GM13977 (cell line): ENCODE data around the gene AKR1C2.
"Not testable (repeated sequence)": the region's sequence is repeated elsewhere in the genome, so short reads cannot be mapped to it uniquely, and the experiment has no call there.

Source experiments
- DNase-seq: peaks from one replicate; pipeline ENCODE4 v3.0.0; 2012; ENCODE audit warnings: low spot score
- in situ Hi-C: fragments of 300-500 bp; cut with MboI; formaldehyde crosslinking; loops from one replicate; pipeline ENCODE4 v1.12.0; 2022; ENCODE audit warnings: low sequenced_read_pairs, low pct_unique_long_range_greater_than_20kb, mixed read lengths, inconsistent platforms; ENCODE audit not compliant: unreplicated experiment
- TF ChIP-seq, protein P1 (sequence below): IDR thresholded peaks from 2 replicates; pipeline ENCODE4 v1.5.1; 2012; ENCODE audit warnings: mild to moderate bottlenecking, control low read depth; ENCODE audit not compliant: insufficient read depth; ENCODE audit errors: extremely low read depth, missing control alignments

The AKR1C2 gene

GRCh38 chr10:5002013-5002727, 1.5 kb downstream of the AKR1C2 start:
- TF ChIP-seq, protein P1, sequence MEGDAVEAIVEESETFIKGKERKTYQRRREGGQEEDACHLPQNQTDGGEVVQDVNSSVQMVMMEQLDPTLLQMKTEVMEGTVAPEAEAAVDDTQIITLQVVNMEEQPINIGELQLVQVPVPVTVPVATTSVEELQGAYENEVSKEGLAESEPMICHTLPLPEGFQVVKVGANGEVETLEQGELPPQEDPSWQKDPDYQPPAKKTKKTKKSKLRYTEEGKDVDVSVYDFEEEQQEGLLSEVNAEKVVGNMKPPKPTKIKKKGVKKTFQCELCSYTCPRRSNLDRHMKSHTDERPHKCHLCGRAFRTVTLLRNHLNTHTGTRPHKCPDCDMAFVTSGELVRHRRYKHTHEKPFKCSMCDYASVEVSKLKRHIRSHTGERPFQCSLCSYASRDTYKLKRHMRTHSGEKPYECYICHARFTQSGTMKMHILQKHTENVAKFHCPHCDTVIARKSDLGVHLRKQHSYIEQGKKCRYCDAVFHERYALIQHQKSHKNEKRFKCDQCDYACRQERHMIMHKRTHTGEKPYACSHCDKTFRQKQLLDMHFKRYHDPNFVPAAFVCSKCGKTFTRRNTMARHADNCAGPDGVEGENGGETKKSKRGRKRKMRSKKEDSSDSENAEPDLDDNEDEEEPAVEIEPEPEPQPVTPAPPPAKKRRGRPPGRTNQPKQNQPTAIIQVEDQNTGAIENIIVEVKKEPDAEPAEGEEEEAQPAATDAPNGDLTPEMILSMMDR = no peak
- in situ Hi-C loops = no loop called here
- no peak for DNase-seq

- in situ Hi-C loops = no loop called here
- no peak for DNase-seq
- TF ChIP-seq, protein P1 = no peak
Observed at GRCh38 chr10:4998671-4999070, 5.0 kb downstream of the AKR1C2 start.

- in situ Hi-C loops, DNase-seq: not testable (repeated sequence)
Observed at GRCh38 chr10:4994260-4994659, 9.4 kb downstream of the AKR1C2 start.

GRCh38 chr10:4992564-4992963, 11.1 kb downstream of the AKR1C2 start:
- DNase-seq, in situ Hi-C loops: not testable (repeated sequence)

DNA sequence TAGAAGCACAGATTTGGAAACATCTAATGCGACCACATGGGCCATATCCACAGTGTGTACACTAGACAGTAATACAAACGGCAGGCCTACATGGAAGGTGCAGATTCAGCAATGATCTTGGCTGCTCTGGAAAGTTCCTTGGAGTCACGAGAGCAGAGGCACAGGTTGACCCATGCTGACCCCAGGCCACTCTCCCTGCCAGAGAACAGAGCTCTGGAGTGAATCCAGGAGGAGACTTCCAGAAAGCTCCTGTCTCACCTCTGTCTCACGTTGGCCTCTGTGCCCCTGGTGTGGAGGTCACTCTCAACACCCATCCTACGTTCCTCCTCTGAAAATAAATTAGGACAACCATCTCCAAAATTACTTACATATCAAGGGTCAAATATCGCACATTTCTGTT, 12.2 kb downstream of the AKR1C2 start:
- in situ Hi-C loops, DNase-seq: not testable (repeated sequence)

GRCh38 chr10:4990217-4990616, 13.4 kb downstream of the AKR1C2 start:
- TF ChIP-seq, protein P1 = no peak
- in situ Hi-C loops = no loop called here

DNA sequence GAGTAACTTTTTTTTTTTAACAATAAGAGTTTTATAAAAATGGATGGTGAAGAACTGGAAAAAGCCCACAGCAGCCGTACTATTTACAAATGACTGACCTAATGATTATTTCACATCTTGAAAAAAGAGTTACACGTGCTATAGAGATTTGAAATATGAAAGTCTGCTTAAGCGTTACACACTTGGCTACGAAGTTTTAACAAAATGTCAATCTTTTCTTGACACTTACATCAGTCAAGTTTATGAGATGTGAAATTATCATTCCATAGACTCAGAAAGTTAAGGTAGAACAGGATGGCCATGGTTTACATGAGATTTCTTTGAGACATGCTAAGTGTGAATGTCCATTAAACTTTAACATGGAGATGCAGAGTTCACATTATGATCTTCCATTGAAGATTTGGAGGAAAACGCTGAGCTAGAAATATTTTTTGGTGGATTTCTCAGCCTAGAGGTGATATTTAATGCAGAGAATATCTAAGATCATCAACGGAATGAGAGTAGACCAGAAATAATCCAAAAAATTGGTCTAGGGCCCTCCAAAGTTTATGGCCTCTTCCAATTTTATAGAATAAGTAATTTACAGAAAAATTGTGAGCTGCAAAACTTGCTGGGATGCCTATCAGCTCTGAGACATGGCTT, 15.5 kb downstream of the AKR1C2 start:
- in situ Hi-C loops, DNase-seq: not testable (repeated sequence)

More at GRCh38 chr10:4990217-4990616, 13.4 kb downstream of the AKR1C2 start:
- DNase-seq = no peak

DNA sequence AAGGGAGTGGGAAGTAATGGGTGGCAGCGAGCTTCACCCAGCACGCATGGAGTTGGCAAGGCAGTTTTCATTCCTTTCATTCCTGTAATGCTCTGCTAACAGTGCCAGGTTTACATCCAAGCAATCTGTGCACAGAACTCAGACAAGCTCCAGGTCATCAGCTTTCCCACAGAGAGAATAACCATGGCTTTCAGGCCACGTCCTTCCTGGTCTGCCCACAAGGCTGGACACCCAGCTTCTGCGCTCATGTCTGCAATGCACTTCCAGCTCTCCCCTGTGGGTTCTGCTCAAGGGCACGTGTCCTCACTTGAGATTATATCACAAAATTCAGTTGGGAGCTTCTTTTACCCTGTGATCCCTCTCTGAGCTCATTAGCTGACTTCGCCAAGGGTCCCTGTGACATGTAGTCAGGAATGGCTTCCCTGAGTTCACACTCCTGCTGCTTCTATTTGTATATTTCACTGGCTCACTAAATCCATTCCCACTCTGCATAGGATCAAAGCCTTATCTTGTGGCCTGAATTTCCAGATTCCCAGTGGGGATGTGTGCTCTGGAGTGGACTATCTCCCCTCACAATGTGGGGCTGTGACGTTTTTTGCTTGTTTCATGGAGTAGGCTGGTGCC, 18.6 kb downstream of the AKR1C2 start:
- no peak for DNase-seq
- TF ChIP-seq, protein P1 = no peak
- in situ Hi-C loops = no loop called here

DNA sequence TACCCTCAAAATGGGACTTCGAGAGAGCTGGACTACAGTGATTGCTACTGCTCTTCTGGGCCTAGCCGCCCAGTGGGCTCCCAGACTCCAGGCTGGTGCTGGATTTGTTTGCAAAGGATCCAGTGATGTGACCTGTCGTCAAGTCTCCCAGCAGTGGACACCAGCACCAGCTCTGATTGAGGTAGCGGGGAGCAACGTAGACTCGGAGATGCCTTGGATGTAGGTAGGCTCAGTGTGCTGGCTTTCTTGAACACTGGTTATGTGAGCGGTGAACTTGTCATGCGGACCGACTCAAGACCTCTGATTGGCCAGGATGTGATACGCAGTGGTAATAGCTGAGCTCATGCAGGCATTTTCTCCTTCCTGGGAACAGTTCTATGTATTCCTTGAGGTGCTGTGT, 19.4 kb downstream of the AKR1C2 start:
- TF ChIP-seq, protein P1 = no peak

More for the DNA sequence above, 19.4 kb downstream of the AKR1C2 start:
- no peak for DNase-seq
- in situ Hi-C loops = no loop called here
